HEK293 (cell line): ENCODE results near the gene HOXA11.

Source experiments
- MEIS1 ChIP-seq: sonication (generic); formaldehyde crosslinking; IDR thresholded peaks from 2 replicates; pipeline ENCODE4 v1.8.1; 2022; ENCODE audit warnings: missing genetic modification reagents, mild to moderate bottlenecking, borderline replicate concordance
- TF ChIP-seq, protein P1 (sequence below): fragments of 450-650 bp; formaldehyde crosslinking; IDR thresholded peaks from 2 replicates; pipeline ENCODE4 v1.5.1; 2016; ENCODE audit warnings: missing biosample characterization, missing genetic modification characterization
- TF ChIP-seq, protein P2 (sequence below): fragments of 450-650 bp; formaldehyde crosslinking; IDR thresholded peaks from 2 replicates; pipeline ENCODE4 v1.5.1; 2016; ENCODE audit warnings: missing biosample characterization, missing genetic modification characterization

DNA sequence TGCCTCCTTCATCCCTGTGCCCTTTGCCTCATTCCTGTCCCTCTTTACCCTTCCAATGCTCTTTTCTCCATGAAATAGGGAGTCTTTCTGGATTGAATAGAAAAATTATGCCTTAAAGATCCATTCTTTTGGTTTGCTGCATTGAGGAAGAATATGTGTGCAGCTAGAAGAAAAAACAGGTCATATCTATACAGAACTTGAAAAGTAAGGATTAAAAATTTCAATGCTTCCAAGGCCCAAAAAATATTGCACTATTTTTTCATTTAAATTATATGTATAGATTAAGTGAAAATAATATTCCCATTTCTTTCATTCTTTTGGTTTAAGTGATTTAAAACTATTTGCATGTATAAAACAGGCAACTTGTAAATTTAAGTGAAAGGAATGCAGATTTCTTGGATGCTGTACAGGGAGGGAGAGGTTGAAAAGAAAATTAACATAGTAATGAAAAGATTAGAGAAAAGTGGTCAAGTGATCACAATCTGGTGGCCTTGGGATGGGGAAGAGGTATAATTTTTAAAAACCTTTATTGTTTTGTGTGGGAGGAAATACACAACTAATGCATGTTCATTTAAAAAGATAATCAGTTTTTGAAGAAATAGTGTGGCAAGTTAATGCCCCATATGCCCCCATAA lies 39.0 kb upstream of the HOXA11 start:
- TF ChIP-seq, protein P1, sequence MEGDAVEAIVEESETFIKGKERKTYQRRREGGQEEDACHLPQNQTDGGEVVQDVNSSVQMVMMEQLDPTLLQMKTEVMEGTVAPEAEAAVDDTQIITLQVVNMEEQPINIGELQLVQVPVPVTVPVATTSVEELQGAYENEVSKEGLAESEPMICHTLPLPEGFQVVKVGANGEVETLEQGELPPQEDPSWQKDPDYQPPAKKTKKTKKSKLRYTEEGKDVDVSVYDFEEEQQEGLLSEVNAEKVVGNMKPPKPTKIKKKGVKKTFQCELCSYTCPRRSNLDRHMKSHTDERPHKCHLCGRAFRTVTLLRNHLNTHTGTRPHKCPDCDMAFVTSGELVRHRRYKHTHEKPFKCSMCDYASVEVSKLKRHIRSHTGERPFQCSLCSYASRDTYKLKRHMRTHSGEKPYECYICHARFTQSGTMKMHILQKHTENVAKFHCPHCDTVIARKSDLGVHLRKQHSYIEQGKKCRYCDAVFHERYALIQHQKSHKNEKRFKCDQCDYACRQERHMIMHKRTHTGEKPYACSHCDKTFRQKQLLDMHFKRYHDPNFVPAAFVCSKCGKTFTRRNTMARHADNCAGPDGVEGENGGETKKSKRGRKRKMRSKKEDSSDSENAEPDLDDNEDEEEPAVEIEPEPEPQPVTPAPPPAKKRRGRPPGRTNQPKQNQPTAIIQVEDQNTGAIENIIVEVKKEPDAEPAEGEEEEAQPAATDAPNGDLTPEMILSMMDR (tag by site-specific recombination) = no peak
- TF ChIP-seq, protein P2, sequence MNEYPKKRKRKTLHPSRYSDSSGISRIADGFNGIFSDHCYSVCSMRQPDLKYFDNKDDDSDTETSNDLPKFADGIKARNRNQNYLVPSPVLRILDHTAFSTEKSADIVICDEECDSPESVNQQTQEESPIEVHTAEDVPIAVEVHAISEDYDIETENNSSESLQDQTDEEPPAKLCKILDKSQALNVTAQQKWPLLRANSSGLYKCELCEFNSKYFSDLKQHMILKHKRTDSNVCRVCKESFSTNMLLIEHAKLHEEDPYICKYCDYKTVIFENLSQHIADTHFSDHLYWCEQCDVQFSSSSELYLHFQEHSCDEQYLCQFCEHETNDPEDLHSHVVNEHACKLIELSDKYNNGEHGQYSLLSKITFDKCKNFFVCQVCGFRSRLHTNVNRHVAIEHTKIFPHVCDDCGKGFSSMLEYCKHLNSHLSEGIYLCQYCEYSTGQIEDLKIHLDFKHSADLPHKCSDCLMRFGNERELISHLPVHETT = no peak
- TF ChIP-seq MEIS1 (CRISPR knock-in tag) = no peak
